Endothelial cell of umbilical vein (primary cell): ENCODE measurements around the gene SCN2B. TPM values are rescaled to one million over a fixed set of nuclear protein-coding genes. Genes with fewer than 3 reads are reported as not detected.

Experiments
- BruUV-seq: library from RNA; stranded (reverse); fragments of 400-500 nt; replicated peaks from 2 replicates; lab custom pipeline; 2021; lab: Mats Ljungman, UMichigan
- CTCF ChIA-PET: fragments of 300-600, 350-600 bp; sonication (Branson Sonifier 250); formaldehyde crosslinking; loops from one replicate; lab custom pipeline; 2021; ENCODE audit warnings: antibody characterized with exemption, inconsistent platforms; lab: Charles Lee
- POLR2A ChIA-PET: fragments of 300-600, 350-600 bp; sonication (Branson Sonifier 250); formaldehyde crosslinking; loops from one replicate; lab custom pipeline; 2021; ENCODE audit warnings: antibody characterized with exemption, inconsistent platforms; lab: Charles Lee
- DNase-seq: peaks from one replicate; pipeline ENCODE4 v3.0.0-alpha.2; 2011; ENCODE audit warnings: low read depth, low spot score
- FAIRE-seq: peaks from 2 replicates; lab custom pipeline; 2011; peaks lifted over from hg19 to GRCh38; lab: Jason Lieb, UNC
- H2AFZ ChIP-seq: 2 replicates; pipeline ENCODE4 v1.6.0; 2012; ENCODE audit warnings: low read depth, low read length, control low read depth, inconsistent platforms
- H3K27ac ChIP-seq: 2 replicates; pipeline ENCODE4 v1.5.1; 2011; ENCODE audit warnings: low read depth, mild to moderate bottlenecking, control low read depth, low read length, moderate library complexity; ENCODE audit not compliant: insufficient read depth
- H3K27me3 ChIP-seq, 2 experiments: 2 replicates each; pipeline versions ENCODE4 v1.6.0 to v1.6.1; 2011; ENCODE audit warnings: low read length in 2 of 2, mixed read lengths in 1 of 2; ENCODE audit not compliant: control insufficient read depth in 2 of 2, insufficient read depth in 2 of 2
- H3K36me3 ChIP-seq, 2 experiments: 2 replicates in 1 of 2; 3 replicates in 1 of 2; pipeline ENCODE4 v1.5.1; 2011; ENCODE audit warnings: low read length in 2 of 2, mild to moderate bottlenecking in 1 of 2, moderate library complexity in 1 of 2; ENCODE audit not compliant: control insufficient read depth in 2 of 2, insufficient read depth in 2 of 2; ENCODE audit errors: extremely low read depth in 1 of 2
- H3K4me1 ChIP-seq: 3 replicates; pipeline ENCODE4 v1.5.1; 2011; ENCODE audit warnings: mild to moderate bottlenecking, low read length; ENCODE audit not compliant: control insufficient read depth, insufficient read depth; ENCODE audit errors: extremely low read depth
- H3K4me2 ChIP-seq: 2 replicates; pipeline ENCODE4 v1.6.1; 2011; ENCODE audit warnings: low read length, control low read depth, mixed read lengths; ENCODE audit not compliant: insufficient read depth
- H3K4me3 ChIP-seq, 3 experiments: fragments of 200-600 bp in 1 of 3; sonication (generic), shearing (Covaris generic) in 1 of 3; replicated peaks in 1 of 3; 2 replicates each; pipeline ENCODE4 v1.5.1; 2011 to 2016; ENCODE audit warnings: control low read depth in 3 of 3, low read length in 3 of 3, mild to moderate bottlenecking in 2 of 3, inconsistent platforms in 1 of 3, low read depth in 1 of 3, moderate library complexity in 1 of 3; ENCODE audit not compliant: insufficient read depth in 1 of 3
- H3K79me2 ChIP-seq: 2 replicates; pipeline ENCODE4 v1.6.0; 2012; ENCODE audit warnings: low read length, inconsistent platforms; ENCODE audit not compliant: control insufficient read depth, insufficient read depth
- H3K9ac ChIP-seq: replicated peaks from 2 replicates; pipeline ENCODE3; 2011; ENCODE audit warnings: low read length, control low read depth; ENCODE audit not compliant: insufficient read depth; ENCODE audit errors: extremely low read depth
- H3K9me1 ChIP-seq: replicated peaks from 3 replicates; pipeline ENCODE4 v1.6.0; 2011; ENCODE audit warnings: mild to moderate bottlenecking, low read length; ENCODE audit not compliant: control insufficient read depth, insufficient read depth; ENCODE audit errors: extremely low read depth
- H3K9me3 ChIP-seq: replicated peaks from 2 replicates; pipeline ENCODE4 v1.5.1; 2012; ENCODE audit warnings: low read length, inconsistent platforms; ENCODE audit not compliant: control insufficient read depth, insufficient read depth
- H4K20me1 ChIP-seq: replicated peaks from 2 replicates; pipeline ENCODE3; 2011; ENCODE audit warnings: mild to moderate bottlenecking, low read length; ENCODE audit not compliant: control insufficient read depth, insufficient read depth; ENCODE audit errors: extremely low read depth
- FOS ChIP-seq: IDR thresholded peaks from 2 replicates; pipeline ENCODE4 v1.6.1; 2011; ENCODE audit warnings: mild to moderate bottlenecking, low read length, moderate library complexity, borderline replicate concordance; ENCODE audit not compliant: insufficient read depth
- GATA2 ChIP-seq: IDR thresholded peaks from 2 replicates; pipeline ENCODE4 v1.7.0; 2011; ENCODE audit warnings: low read depth, mild to moderate bottlenecking, moderate library complexity, mixed read lengths, low read length; ENCODE audit not compliant: insufficient read length, insufficient read depth
- JUN ChIP-seq: IDR thresholded peaks from 2 replicates; pipeline ENCODE4 v1.6.1; 2011; ENCODE audit warnings: borderline replicate concordance, low read depth; ENCODE audit not compliant: insufficient read length, insufficient read depth
- MYC ChIP-seq: IDR thresholded peaks from one replicate; pipeline ENCODE4 v1.6.1; 2011; ENCODE audit warnings: mild to moderate bottlenecking, low read depth, low read length
- POLR2A ChIP-seq: IDR thresholded peaks from 2 replicates; pipeline ENCODE4 v1.6.1; 2012; ENCODE audit warnings: low read depth, mild to moderate bottlenecking, control low read depth, low read length
- dilution Hi-C: fragments of 300-500 bp; cut with MboI; formaldehyde crosslinking; loops from one replicate; pipeline ENCODE4 v1.15.0; 2019; ENCODE audit warnings: low sequenced_read_pairs; ENCODE audit not compliant: extremely low pct_ligation_motif_present
- intact Hi-C: fragments of 100-400 bp; cut with micrococcal nuclease; formaldehyde crosslinking; loops from one replicate; pipeline ENCODE4 v1.10.0; 2022
- polyA plus RNA-seq, 4 experiments: library from polyadenylated mRNA; depleted of rRNA in 3 of 4; stranded (reverse) in 3 of 4; unstranded in 1 of 4; fragments of >200 nt; gene quantifications; 2 replicates each; pipeline versions ENCODE4 v1.2.1 to v1.2.3, GENCODE V29; 2011 to 2012; ENCODE audit warnings: missing spikeins in 1 of 4
- total RNA-seq: library from RNA; stranded (reverse); gene quantifications from 2 replicates; pipeline ENCODE4 v1.2.3, GENCODE V29; 2021
- TF ChIP-seq, protein P1 (sequence below): IDR thresholded peaks from 2 replicates; pipeline ENCODE4 v1.6.1; 2011; ENCODE audit not compliant: insufficient read depth, insufficient read length

Gene SCN2B
- total and polyA plus RNA-seq, 2 donors (not counting 3 experiments of a cell fraction or from before 2014, with no cell fraction given): not detected

GRCh38 chr11:118222437-118222836 lies 46.0 kb upstream of the SCN2B start:
- intact Hi-C loops (no loop called here), dilution Hi-C loops (no loop called here)
- H3K9me3 ChIP-seq: no peaks in the 10 kb centered on the region
- no peak for TF ChIP-seq GATA2
- TF ChIP-seq MYC: no peak
- no peak for TF ChIP-seq JUN
- no peak for TF ChIP-seq POLR2A
- no peak overlapping the region for H2AFZ ChIP-seq
- no peak overlapping the region for H3K4me3 ChIP-seq
- CTCF ChIA-PET: interaction anchor here (1.0 to 2.1 kb wide), 3 partner anchors 13 to 73 kb away, joined by 3 to 14 read pairs (median 4); no protein-coding TSS in a partner anchor
- H3K9me1 ChIP-seq: no peaks in the 10 kb centered on the region
- peaks cover 4 to 10% of the 10 kb centered on the region in 2 experiments for H3K27me3 ChIP-seq
- no peaks in the 10 kb centered on the region for H4K20me1 ChIP-seq
- H3K36me3 ChIP-seq: no peaks in the 10 kb centered on the region
- H3K9ac ChIP-seq: no peak overlapping the region
- POLR2A ChIA-PET: no interaction called here
- H3K79me2 ChIP-seq: no peaks in the 10 kb centered on the region
- no peak for FAIRE-seq
- no peak for DNase-seq
- H3K27ac ChIP-seq: no peak overlapping the region
- no peaks in the 10 kb centered on the region for H3K4me1 ChIP-seq
- no peak overlapping the region for H3K4me2 ChIP-seq
- BruUV-seq: no TSS peak

GRCh38 chr11:118221419-118221818 lies 45.0 kb upstream of the SCN2B start:
- intact Hi-C loops (no loop called here), dilution Hi-C loops (no loop called here)
- no peak overlapping the region for H3K27ac ChIP-seq
- H3K9me1 ChIP-seq: no peaks in the 10 kb centered on the region
- no TSS peak for BruUV-seq
- POLR2A ChIA-PET: no interaction called here
- H3K9ac ChIP-seq: no peak overlapping the region
- no peaks in the 10 kb centered on the region for H3K9me3 ChIP-seq
- no peaks in the 10 kb centered on the region for H3K4me1 ChIP-seq
- no peak overlapping the region for H2AFZ ChIP-seq
- FAIRE-seq (no peak), DNase-seq (no peak)
- H4K20me1 ChIP-seq: no peaks in the 10 kb centered on the region
- CTCF ChIA-PET: interaction anchor here (1.0 to 2.1 kb wide), 4 partner anchors 12 to 126 kb away, joined by 3 to 14 read pairs (median 4); no protein-coding TSS in a partner anchor
- peaks cover 4 to 10% of the 10 kb centered on the region in 2 experiments for H3K27me3 ChIP-seq
- H3K36me3 ChIP-seq: no peaks in the 10 kb centered on the region
- TF ChIP-seq FOS (no peak), JUN (no peak), MYC (no peak), POLR2A (no peak)
- TF ChIP-seq, protein P1, sequence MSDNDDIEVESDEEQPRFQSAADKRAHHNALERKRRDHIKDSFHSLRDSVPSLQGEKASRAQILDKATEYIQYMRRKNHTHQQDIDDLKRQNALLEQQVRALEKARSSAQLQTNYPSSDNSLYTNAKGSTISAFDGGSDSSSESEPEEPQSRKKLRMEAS: no peak
- no peak overlapping the region for H3K4me3 ChIP-seq
- H3K4me2 ChIP-seq: no peak overlapping the region
- H3K79me2 ChIP-seq: no peaks in the 10 kb centered on the region
